HG03095 (cell line): ENCODE measurements around the gene IL17RA.
"Not testable (repeated sequence)": the region's sequence is repeated elsewhere in the genome, so short reads cannot be mapped to it uniquely, and the experiment has no call there.

Source experiments
- ATAC-seq: cut with Tn5 transposase; IDR thresholded peaks from one replicate; pipeline ENCODE4 v1.9.1; 2021; ENCODE audit warnings: moderate library complexity; ENCODE audit not compliant: unreplicated experiment

Gene IL17RA

DNA sequence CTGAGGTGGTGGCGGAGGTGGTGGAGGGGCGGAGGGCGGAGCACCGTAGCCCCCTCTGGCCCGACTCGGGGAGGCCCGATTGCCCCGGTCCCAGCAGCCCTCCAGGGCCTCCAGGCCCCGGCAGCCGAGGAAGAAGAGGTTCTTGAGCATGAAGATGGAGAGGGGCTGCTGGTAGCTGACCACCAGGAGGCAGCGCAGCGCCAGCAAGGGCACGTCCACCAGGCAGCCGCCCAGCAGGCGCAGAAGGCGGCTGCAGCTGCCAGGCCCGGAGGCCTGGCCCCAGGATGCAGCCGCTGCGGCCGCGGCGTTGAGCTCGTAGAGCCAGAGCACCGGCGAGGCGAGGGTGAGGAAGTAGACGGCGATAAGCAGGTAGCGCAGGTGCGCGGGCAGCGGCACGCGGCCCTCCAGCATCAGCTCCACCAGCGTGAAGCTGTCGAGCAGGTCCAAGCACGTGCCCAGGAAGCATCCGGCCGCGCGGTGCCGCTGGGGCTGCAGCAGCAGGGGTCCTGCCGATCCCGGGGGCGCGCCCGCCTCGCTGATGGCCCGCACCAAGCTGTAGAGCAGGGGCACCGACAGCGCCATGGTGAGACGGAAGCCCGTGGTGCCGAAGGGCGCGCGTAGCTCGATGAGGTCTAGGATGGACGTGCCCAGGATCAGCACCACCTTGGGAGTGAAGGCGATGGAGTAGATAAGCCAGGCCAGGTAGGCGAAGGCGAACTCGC lies 34.8 kb downstream of the IL17RA start:
- ATAC-seq = no peak

DNA sequence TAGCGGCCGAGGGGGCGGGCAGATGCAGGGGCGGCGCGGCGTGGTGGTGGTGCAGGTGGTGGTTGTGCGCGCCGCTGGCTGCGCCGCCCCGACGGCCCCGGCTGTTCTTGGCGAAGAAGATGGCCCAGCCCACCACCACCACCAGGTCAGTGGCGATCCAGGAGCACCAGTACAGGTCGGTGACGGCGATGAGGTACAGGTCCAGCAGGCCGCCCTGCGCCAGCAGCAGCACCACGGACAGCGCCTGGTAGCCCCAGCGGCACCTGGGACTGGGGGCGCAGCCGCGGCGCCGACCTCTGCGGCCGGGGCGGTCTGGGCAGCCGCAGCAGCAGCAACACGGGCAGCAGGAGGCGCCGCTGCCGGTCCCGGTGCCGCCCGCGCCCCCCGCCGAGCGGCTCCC lies 35.5 kb downstream of the IL17RA start:
- ATAC-seq = no peak

DNA sequence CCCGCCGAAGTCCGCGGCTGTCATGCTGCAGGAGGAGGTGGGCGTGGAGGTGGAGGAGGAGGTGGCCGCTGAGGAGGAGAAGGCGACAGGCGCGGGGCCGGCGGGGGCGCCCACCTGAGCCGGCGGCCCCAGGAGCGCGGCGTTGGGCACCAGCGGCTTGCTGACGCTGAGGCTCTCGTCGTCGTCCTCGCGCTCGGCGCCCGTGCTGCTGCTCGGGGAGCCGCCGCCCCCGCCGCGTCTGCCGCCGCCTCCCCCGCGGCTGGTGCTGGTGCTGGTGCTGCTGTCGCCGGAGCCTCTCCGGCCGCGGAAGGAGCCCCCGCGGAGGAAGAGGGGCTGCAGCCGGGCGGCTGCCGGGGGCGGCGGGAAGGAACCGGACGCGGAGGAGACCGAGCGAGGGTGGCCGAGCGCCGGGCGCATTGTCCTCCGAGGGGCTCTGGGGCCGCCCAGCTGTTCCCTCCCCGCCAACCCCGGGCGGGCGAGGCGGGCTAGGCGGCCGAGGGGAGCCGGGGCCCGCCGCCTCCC lies 36.0 kb downstream of the IL17RA start:
- ATAC-seq = no peak

DNA sequence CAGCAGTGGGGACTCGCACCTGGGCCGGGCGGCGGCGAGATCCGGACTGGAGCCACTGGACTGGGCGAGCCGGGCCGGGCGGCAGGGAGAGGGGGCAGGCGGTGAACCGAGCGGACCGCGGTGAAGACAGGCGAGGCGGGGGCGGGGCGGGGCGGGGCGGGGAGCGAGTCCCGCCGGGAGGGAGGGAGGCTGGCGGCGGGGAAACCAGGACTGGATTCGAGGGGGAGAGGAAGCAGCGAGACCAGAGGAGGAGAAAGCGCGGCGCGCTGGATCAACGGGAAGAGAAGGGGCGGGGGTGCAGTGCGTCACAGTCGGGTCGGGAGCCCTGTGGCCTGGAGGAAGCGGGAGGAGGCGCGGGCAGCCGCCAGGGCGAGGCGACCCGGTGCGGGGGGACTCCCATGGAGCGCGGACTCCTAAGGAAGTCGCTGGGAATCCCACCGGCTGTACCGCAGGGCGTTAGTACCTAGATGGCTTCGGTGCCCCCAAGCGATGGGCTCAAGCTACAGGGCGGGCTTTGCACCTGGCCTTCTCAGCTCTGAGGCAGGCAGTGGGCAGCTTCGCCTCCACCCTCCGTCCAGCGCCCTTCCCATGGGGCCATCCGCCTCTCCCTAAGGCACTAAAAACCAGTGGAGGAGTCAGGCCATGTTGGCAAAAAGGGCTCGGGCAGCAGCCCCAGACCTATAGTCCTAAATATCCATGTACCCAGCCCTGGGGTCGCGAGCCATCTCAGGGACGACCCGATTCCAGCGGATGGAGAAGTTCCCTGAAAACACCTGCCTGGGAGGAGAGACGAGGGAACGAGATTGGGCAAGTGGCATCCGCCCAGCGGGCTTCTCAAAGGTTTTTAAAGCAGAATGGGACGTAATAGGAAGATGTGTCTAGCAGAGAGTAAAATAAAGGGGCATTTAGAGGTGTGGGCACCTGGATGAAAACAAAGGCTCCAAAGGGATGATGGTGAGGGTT lies 36.7 kb downstream of the IL17RA start, which contains the start of gene TMEM121B:
Gene TMEM121B, minus strand, starts transcription at position 128 of the 963 bp plus-strand sequence. CDS start 233 bp downstream, outside the sequence.
- ATAC-seq = no peak

DNA sequence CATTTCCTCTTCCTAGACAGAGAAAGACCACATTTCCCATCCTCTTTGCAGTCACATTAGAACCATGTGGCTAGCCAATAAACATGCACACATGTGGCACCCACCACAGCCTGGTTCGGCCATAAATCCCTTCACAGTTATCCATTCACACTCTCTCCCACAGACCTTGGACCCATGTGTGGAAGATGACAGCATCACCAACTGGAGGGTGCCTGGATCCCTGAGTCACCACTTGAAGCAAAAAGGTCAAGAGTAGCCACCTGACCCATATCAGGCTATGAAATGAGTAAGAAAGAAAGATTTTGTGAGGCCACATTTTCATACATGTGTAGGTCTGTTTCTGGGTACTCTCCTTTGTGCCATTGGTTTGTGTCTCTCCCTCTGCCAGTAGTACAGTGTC lies 45.4 kb downstream of the IL17RA start:
- no peak for ATAC-seq

DNA sequence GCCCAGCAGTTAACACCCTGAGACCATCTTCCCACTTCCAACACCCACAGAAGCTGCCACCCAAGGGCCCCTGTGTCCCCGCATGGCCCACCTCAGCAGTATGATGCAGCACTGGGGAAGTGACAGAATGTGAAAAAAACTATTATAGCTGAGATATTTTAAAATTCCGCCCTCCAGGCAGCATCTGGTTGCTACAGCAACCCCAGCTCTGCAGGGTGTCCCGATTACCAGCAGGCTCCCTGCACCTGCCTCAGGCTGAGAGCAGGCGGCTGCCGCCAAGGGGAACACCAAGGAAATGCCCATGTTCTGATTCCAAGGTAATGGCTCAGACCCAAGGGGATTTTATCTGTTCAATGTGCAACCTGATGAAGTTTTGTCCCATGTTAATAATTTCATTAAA lies 46.9 kb downstream of the IL17RA start:
- no peak for ATAC-seq

DNA sequence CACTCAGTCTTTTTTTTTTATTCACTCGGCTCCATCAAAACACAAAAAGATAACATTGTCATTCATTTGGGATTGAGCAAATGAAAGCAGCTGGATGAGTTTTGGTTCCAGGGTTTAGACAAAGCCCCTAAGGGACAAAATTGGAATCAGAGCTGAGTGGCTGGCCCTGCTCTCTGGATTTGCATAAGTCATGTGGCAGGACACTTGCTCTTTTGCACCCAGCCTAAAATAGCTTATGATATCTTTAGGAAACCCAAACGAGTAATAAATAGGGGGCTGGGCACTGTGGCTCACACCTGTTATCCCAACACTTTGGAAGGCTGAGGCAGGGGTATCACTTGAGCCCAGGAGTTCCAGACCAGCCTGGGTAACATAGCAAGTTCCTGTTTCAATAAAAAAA lies 47.3 kb downstream of the IL17RA start:
- ATAC-seq = no peak

DNA sequence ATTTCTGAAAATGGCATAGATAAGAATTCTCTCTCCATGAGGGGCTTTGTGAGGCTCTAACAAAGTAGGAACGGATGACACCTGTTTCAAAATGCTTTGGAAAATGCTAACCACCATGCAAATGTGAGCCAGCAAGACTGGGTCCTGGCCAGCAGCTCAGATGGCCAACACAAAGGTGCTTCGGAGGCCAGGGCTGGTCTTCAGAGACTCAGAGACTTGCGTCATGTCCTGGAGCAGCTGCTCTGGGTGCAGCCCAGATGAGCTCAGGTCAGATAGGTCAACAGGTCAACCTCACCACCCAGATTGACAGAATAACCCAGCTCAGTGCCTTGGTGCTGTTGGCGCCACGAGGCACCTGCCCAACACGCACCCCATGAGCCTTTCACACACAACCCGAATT lies 48.3 kb downstream of the IL17RA start:
- ATAC-seq = no peak

DNA sequence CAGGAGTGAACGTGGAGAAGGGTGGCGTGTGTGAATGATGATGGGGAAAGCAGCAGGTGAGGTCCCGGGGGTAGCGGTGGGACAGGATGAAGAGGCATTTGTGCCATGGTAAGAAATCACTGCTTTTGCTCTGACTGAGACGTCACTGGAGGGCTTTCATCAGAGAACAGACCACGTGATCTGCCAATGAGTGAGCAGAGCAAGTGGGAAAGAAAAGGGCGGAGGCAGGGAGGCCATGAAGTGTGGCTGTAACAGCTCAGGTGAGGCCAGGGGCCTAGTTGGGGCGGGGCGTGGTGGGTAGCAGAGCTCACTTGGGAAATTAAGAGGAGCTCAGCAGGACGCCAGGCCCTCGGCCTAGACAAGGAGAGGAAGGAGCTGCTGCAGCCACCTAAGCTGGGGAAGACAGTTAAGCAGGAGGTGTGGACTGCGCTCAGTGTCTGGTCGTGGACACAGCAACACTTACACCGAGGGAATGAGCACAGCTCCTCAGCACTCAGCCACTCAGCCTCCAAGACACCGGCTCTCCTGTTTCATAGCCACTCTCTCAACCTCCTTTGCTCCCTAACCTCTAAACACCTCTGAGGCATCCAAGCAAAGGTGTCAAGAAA lies 50.5 kb downstream of the IL17RA start:
- no peak for ATAC-seq

DNA sequence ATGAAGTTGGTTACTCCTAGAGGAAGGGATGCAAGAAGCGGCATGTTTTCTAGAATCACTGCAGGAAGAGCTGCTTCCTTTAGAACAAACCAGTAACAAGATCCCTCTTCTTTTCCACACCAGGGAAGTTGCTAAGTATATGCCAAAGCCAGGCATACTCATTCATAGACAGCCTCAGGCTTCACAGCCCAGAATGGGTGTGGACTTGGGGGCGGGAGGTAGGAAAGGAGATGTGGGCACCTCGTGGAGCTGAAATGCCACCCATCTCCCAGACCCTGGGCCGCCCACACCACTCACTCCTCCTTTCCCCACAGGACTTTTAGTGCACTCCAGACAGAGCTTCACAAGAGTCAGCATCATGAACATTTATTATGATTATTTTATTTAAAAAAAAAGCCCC lies 52.4 kb downstream of the IL17RA start:
- no peak for ATAC-seq

DNA sequence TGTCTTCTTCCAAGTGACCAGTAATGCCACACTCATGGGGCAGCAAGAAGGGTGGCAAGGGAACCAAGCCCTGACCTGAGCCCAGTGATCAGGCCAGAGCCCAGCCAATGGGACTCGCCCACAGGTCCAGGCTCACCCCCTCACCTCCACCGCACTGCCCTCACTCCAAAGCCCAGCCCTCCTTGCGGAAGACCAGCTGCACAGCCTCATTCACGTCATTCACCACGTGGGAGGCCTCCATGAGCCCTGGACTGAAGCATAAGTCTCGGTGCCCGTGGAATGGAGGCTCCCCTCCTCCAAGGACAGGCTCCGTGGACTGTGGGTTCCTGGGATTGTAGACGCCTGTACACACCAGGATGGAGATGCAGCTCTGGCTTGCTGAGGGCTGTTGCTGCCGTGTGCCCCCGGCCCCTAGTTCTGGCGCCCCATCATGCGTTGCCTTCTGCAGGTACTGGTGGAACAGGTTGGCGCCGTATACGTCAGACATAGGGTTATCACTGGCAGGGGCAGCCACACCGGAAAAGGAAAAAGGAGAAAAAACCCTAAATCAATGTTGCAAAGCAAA lies 53.1 kb downstream of the IL17RA start:
- ATAC-seq = no peak

DNA sequence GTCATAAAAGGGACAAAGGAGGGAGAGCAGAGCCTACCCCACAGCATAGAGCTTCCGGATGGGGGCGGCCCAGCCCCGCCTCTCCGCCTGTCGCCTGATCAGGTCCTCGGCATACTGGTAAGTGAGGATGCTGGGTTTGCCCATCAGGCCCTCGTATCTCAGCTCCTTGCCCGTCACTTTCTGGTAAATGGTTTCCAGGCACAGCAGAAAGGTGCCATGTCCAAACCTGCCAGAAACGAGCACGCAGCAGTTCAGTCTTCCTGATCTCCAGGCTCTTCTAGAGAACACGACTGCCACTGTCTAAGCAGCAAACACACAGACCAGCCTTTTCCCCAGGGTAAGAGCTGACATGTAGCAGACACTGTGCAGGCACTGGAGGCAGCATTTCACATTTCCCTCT lies 53.7 kb downstream of the IL17RA start:
- no peak for ATAC-seq

DNA sequence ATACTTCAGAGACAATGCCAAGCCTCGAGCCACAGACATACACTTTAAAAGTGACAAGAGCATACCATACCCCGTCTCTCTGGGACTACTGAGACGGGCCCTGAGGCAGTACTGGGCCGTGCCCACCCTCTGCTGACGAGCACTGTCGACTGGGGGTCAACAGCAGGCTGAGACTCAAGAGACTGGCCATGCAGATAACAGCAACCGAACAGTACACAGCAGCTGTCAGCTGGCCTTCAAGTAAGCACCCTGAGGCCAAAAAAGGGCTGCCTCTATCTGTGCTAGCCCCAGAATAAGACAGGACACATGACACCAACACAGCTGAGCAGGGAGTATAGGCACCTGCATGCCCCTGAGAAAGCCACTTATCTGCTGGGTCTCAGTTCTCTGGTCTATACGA lies 55.2 kb downstream of the IL17RA start:
- no peak for ATAC-seq

DNA sequence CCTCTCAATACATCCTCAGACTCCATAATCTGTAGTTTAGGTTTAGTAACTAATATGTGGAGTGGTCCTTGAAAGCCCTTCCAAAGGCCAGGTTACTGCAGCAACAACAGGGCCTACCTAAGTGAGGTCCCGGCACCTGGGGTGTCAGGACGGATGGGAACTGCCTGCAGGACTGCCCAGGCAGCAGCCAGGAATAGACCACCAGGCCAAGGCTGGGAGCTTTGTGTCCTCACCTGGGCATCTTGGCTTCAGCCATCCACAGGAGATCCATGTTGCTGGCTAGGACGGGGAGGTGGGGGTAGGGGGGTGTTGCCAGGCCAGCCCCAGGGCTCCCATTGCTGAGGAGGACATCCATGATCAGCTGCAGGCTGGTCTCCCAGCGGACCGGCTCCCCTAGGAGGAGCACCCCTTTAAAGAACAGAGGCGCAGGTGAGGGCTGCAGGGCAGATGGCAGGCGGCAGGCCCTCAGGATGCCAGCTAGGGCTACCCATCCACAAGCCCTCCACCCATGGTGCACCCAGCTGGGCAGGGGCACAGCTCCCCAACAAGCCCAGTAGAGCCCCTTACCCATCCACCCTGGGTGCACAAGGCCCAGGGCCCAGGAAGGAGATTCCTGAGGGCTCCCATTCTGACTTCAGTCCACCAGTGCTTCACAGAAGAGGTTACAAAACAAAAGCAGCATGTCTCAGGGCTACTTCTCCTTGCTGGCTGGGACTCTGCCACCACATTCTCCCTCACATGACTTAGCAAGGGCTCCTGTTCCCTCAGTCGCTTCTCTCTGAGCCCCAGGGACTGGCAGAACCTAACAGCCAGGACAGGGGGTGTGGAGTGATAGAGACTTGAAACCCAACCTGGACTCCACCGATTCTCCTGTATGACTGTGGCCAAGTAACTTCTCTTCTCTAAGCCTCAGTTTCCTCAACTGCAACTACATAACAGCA lies 56.3 kb downstream of the IL17RA start:
- no peak for ATAC-seq

DNA sequence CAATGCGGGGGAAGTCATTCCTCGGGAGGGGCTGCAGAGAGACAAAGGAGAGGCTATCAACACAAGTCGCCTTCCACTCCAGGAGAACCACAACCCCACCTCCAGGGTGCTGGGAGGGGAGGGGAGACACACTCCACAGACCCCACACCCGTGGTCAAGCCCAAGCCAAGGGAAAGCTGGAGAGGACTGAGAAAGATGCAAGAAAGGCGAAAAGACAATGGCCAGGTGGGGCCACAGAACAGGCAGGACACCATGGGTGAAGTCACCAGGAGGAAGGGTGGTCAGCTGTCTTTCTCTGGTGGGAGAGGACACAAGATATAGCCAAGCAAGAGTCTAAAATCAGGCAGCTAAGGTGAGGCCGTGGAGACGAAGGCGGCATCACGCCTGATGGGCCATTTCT lies 58.3 kb downstream of the IL17RA start:
- ATAC-seq = no peak

DNA sequence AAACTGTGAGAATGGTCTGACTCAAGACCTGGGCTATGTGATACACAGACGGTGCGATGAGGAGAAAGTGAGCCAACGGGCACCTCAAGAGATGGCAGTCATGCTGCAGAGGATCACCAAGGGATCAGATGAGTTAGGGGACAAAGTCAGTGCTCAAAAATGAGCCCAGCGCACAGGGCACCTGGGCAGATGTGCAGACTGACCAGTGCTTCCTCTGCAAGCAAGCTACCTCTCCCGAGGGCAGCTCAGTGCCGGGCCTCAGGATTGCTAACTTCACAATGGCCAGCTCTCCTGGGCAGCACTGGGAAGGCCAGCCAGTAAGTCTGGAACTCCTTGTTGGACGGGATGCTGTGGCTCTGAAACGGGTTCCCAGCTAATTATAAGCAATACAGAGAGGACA lies 59.0 kb downstream of the IL17RA start:
- no peak for ATAC-seq

DNA sequence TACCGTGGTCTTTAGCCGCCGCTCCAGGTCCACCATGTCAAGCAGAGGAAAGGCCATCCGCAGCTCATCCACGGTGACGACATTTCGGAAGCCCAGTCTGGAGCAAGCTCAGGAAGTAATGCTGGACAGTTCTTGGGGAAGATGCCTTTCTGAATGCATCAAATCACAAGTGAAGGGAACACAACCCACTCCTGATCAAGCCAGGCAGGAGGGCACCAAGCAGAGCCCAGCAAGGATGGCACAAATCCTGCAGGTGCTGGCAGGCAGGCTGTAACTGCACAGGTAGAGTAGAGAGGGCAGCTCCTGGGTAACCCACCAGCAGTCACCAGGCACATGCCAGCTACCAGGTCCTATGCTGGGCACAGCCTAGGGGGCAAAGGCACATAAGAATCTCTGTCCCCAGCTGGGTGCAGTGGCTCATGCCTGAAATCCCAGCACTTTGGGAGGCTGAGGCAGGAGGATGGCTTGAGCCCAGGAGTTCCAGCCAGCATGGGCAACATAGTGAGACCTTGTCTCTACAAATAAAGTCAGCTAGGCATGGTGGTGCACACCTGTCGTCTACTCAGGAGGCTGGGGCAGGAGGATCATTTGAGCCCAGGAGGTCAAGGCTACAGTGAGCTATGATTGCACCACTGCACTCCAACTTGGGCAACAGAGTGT lies 60.4 kb downstream of the IL17RA start:
- no peak for ATAC-seq

DNA sequence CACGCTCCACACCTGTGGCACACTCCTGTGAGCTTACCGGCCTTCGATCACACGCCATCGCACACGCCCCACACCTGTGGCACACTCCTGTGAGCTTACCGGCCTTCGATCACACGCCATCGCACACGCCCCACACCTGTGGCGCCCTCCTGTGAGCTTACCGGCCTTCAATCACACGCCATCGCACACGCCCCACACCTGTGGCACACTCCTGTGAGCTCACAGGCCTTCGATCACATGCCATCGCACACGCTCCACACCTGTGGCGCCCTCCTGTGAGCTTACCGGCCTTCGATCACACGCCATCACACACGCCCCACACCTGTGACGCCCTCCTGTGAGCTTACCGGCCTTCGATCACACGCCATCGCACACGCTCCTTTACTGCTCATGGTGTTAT lies 62.7 kb downstream of the IL17RA start:
- not testable (repeated sequence) for ATAC-seq

DNA sequence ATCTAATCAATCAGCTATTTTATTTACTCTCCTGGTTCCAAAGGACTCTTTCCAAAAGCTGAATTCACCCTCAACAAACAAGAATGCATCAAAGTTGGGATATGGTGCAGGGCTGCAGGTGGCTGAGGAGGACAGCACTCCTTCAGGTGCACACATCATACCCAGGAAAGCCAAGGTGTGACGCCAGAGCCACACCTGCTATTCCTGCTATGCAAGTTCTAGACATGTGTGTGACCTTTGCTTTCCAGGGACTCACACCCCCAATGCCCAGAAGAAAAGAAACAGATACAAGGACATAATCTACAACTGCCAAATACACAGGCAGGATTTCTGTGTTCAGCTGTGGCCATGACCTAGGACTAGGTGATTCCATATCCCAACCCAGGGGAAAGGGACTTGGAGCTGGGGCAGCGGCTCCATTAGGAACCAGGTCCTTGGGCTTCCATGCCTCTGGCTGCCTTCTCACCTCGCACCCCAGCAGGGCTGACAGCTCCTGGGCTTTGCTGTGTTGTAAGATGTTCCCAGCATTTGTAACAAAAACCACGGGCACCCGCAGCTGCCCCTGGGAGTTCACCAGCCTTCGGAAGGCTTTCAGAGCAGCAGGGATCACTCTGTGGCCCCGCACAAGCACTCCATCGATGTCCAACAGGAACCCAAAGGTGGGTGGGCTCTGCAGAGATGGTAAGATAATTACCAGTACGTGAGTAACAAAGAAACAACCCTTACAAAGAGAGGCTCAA lies 64.4 kb downstream of the IL17RA start:
- ATAC-seq = no peak
